CD4-positive, alpha-beta T cell (primary cell): ENCODE measurements around the gene PTPRT. TPM values are rescaled to one million over a fixed set of nuclear protein-coding genes. Genes with fewer than 3 reads are reported as not detected.

Experiments
- ATAC-seq: fragments of 200-7000 bp; cut with Tn5 transposase; one replicate; pipeline ENCODE4 v1.10.0; 2022; ENCODE audit warnings: mild to moderate bottlenecking; ENCODE audit not compliant: poor library complexity
- CTCF ChIA-PET: fragments of 350-600 bp; sonication (Branson Sonifier 250); formaldehyde crosslinking; loops from one replicate; lab custom pipeline; 2021; ENCODE audit warnings: antibody characterized with exemption, inconsistent platforms; lab: Charles Lee
- POLR2A ChIA-PET: fragments of 350-600 bp; sonication (Branson Sonifier 250); formaldehyde crosslinking; loops from one replicate; lab custom pipeline; 2021; ENCODE audit warnings: antibody characterized with exemption, inconsistent platforms; lab: Charles Lee
- DNase-seq, 14 experiments: peaks; one replicate each; pipeline ENCODE4 v3.0.0-alpha.2; 2013 to 2020; ENCODE audit warnings: mixed read lengths in 2 of 14
- H3K27ac ChIP-seq, 2 donors: one replicate each; pipeline versions ENCODE4 v1.5.1 to v1.7.0; 2013; ENCODE audit warnings: low read length in 2 of 2, low read depth in 1 of 2, mild to moderate bottlenecking in 1 of 2
- H3K27me3 ChIP-seq, 2 experiments: 1 replicate in 1 of 2; 2 replicates in 1 of 2; pipeline versions ENCODE4 v1.6.1 to v1.7.0; 2013; ENCODE audit warnings: low read length in 2 of 2, control low read depth in 1 of 2, mild to moderate bottlenecking in 1 of 2, moderate library complexity in 1 of 2; ENCODE audit not compliant: insufficient read depth in 2 of 2, control insufficient read depth in 1 of 2
- H3K36me3 ChIP-seq: one replicate; pipeline ENCODE4 v1.6.1; 2013; ENCODE audit warnings: low read length, control low read depth; ENCODE audit not compliant: insufficient read depth
- H3K4me1 ChIP-seq: one replicate; pipeline ENCODE4 v1.6.1; 2013; ENCODE audit warnings: low read length, control low read depth; ENCODE audit not compliant: insufficient read depth
- H3K4me3 ChIP-seq: one replicate; pipeline ENCODE4 v1.5.1; 2013; ENCODE audit warnings: mild to moderate bottlenecking, low read length, moderate library complexity
- H3K9me3 ChIP-seq, 2 experiments: 1 replicate in 1 of 2; 2 replicates in 1 of 2; pipeline versions ENCODE4 v1.6.1 to v1.7.0; 2013; ENCODE audit warnings: low read length in 2 of 2, mild to moderate bottlenecking in 2 of 2, control low read depth in 1 of 2, moderate library complexity in 1 of 2; ENCODE audit not compliant: control insufficient read depth in 1 of 2, insufficient read depth in 1 of 2
- H3K27ac Mint-ChIP-seq: one replicate; pipeline ENCODE4 v1.8.0; 2020; ENCODE audit warnings: mixed read lengths
- H3K27me3 Mint-ChIP-seq: one replicate; pipeline ENCODE4 v1.8.0; 2021; ENCODE audit warnings: mixed read lengths
- H3K36me3 Mint-ChIP-seq: one replicate; pipeline ENCODE4 v1.8.0; 2021; ENCODE audit warnings: low read depth, mixed read lengths
- H3K4me1 Mint-ChIP-seq: one replicate; pipeline ENCODE4 v1.8.0; 2021; ENCODE audit warnings: low read depth, mixed read lengths
- H3K4me3 Mint-ChIP-seq: one replicate; pipeline ENCODE4 v1.8.0; 2020; ENCODE audit warnings: mild to moderate bottlenecking, mixed read lengths
- H3K9me3 Mint-ChIP-seq: one replicate; pipeline ENCODE4 v1.8.0; 2020; ENCODE audit warnings: mixed read lengths
- CTCF ChIP-seq: fragments of 200-600 bp; IDR thresholded peaks from one replicate; pipeline ENCODE4 v1.8.0; 2022; ENCODE audit warnings: antibody characterized with exemption, mild to moderate bottlenecking
- intact Hi-C, 2 experiments: fragments of 100-400 bp; cut with DNase I in 1 of 2; cut with micrococcal nuclease in 1 of 2; formaldehyde crosslinking; loops; one replicate each; pipeline versions ENCODE4 v1.15.1 to v1.9.0; 2023 to 2025; cut with DNase I, micrococcal nuclease
- total RNA-seq, 174 experiments: library from RNA in 2 of 174; stranded (reverse) in 2 of 174; gene quantifications; one replicate each; pipeline ENCODE4 v1.2.3 and lab custom pipeline; 2021 to 2026

PTPRT gene
- total RNA-seq, 2 experiments from 2014 or later, result not detected

- Histone ChIP-seq H3K27ac (no peak overlapping the region), H3K27me3 (no peaks in the 10 kb centered on the region), H3K4me3 (no peak overlapping the region), H3K4me1 (no peaks in the 10 kb centered on the region), H3K36me3 (no peaks in the 10 kb centered on the region), H3K9me3 (no peaks in the 10 kb centered on the region)
- Mint-ChIP-seq H3K27me3 (no peaks in the 10 kb centered on the region), H3K36me3 (no peaks in the 10 kb centered on the region), H3K9me3 (peaks cover 3% of the 10 kb centered on the region), H3K27ac (no peak overlapping the region), H3K4me3 (no peak overlapping the region), H3K4me1 (no peaks in the 10 kb centered on the region)
- intact Hi-C loops, result no loop called here
- CTCF ChIA-PET, result no interaction called here
- no peak for ATAC-seq
- no peak for TF ChIP-seq CTCF
- DNase-seq, result no peak
- POLR2A ChIA-PET, result no interaction called here
Measured at GRCh38 chr20:42961771-42962170, 227.9 kb downstream of the PTPRT start.

GRCh38 chr20:42959996-42960395 is 229.7 kb downstream of the PTPRT start:
- DNase-seq, result no peak
- Mint-ChIP-seq H3K9me3 (peaks cover 3% of the 10 kb centered on the region), H3K27me3 (no peaks in the 10 kb centered on the region), H3K4me3 (no peak overlapping the region), H3K4me1 (no peaks in the 10 kb centered on the region), H3K27ac (no peak overlapping the region), H3K36me3 (no peaks in the 10 kb centered on the region)
- ChIA-PET POLR2A (no interaction called here), CTCF (no interaction called here)
- intact Hi-C loops, result no loop called here
- Histone ChIP-seq H3K27ac (no peak overlapping the region), H3K4me1 (no peaks in the 10 kb centered on the region), H3K9me3 (no peaks in the 10 kb centered on the region), H3K27me3 (no peaks in the 10 kb centered on the region), H3K4me3 (no peak overlapping the region), H3K36me3 (no peaks in the 10 kb centered on the region)
- no peak for ATAC-seq
- no peak for TF ChIP-seq CTCF

GRCh38 chr20:42958367-42959069 is 231.2 kb downstream of the PTPRT start:
- no peak for ATAC-seq
- Histone ChIP-seq H3K36me3 (no peaks in the 10 kb centered on the region), H3K9me3 (no peaks in the 10 kb centered on the region), H3K27ac (no peak overlapping the region), H3K27me3 (no peaks in the 10 kb centered on the region), H3K4me3 (no peak overlapping the region), H3K4me1 (no peaks in the 10 kb centered on the region)
- H3K9me3 Mint-ChIP-seq, result peaks cover 6% of the 10 kb centered on the region
- no peaks in the 10 kb centered on the region for H3K27me3 Mint-ChIP-seq
- no peaks in the 10 kb centered on the region for H3K4me1 Mint-ChIP-seq
- TF ChIP-seq CTCF, result no peak
- H3K27ac Mint-ChIP-seq, result no peak overlapping the region
- intact Hi-C loops, result no loop called here
- H3K4me3 Mint-ChIP-seq, result no peak overlapping the region
- no peak for DNase-seq
- no peaks in the 10 kb centered on the region for H3K36me3 Mint-ChIP-seq
- ChIA-PET POLR2A (no interaction called here), CTCF (no interaction called here)
